H1 (cell line): ENCODE data around the gene ARHGAP27.

Experiments
- BACH1 ChIP-seq: IDR thresholded peaks from 2 replicates; pipeline ENCODE4 v1.6.1; 2012; ENCODE audit warnings: low read length, improper control_type of control experiment
- CBX8 ChIP-seq: fragments of 300-800, 300-1000 bp; sonication (generic); IDR thresholded peaks from 2 replicates; pipeline ENCODE4 v1.7.1; 2016; ENCODE audit warnings: low read depth, low read length, borderline replicate concordance
- CEBPB ChIP-seq: IDR thresholded peaks from 2 replicates; pipeline ENCODE4 v1.6.1; 2012; ENCODE audit warnings: low read depth, low read length
- EZH2 ChIP-seq: fragments of 200-600 bp; sonication (generic); IDR thresholded peaks from 2 replicates; pipeline ENCODE4 v1.7.1; 2012; ENCODE audit warnings: low read depth, mild to moderate bottlenecking, moderate library complexity, low read length, inconsistent platforms; ENCODE audit not compliant: severe bottlenecking
- KDM5A ChIP-seq: fragments of 200-600 bp; IDR thresholded peaks from 2 replicates; pipeline ENCODE4 v1.7.1; 2012; ENCODE audit warnings: mild to moderate bottlenecking, low read length, inconsistent platforms, mixed read lengths
- POLR2A ChIP-seq, 2 experiments: IDR thresholded peaks; 1 replicate in 1 of 2; 2 replicates in 1 of 2; pipeline ENCODE4 v1.6.1; 2011; ENCODE audit warnings: low read depth in 2 of 2, low read length in 2 of 2, mild to moderate bottlenecking in 2 of 2; ENCODE audit errors: control extremely low read depth in 1 of 2
- POLR2AphosphoS5 ChIP-seq: IDR thresholded peaks from 2 replicates; pipeline ENCODE4 v1.6.1; 2011; ENCODE audit warnings: low read depth, low read length
- RAD21 ChIP-seq, 2 experiments: IDR thresholded peaks in 1 of 2; conservative IDR thresholded peaks in 1 of 2; 2 replicates each; pipeline ENCODE4 v1.6.1; 2011; ENCODE audit warnings: low read depth in 2 of 2, low read length in 2 of 2, improper control_type of control experiment in 1 of 2, inconsistent platforms in 1 of 2, mild to moderate bottlenecking in 1 of 2, moderate library complexity in 1 of 2
- RBBP5 ChIP-seq: IDR thresholded peaks from 2 replicates; pipeline ENCODE4 v1.7.1; 2012; ENCODE audit warnings: low read depth, mild to moderate bottlenecking, inconsistent platforms, low read length, moderate library complexity, borderline replicate concordance
- RXRA ChIP-seq: IDR thresholded peaks from 2 replicates; pipeline ENCODE4 v1.6.1; 2011; ENCODE audit warnings: low read depth, mild to moderate bottlenecking, low read length, moderate library complexity; ENCODE audit not compliant: insufficient read depth
- SIRT6 ChIP-seq: IDR thresholded peaks from one replicate; pipeline ENCODE4 v1.7.1; 2012; ENCODE audit warnings: low read length, inconsistent platforms
- YY1 ChIP-seq: IDR thresholded peaks from 2 replicates; pipeline ENCODE4 v1.6.1; 2011; ENCODE audit warnings: low read depth, mild to moderate bottlenecking, low read length
- TF ChIP-seq, protein P1 (sequence below), 3 experiments: IDR thresholded peaks; 1 replicate in 2 of 3; 2 replicates in 1 of 3; pipeline versions ENCODE4 v1.5.1 to v1.6.1; 2011; ENCODE audit warnings: low read length in 3 of 3, mild to moderate bottlenecking in 3 of 3, inconsistent platforms in 2 of 3, low read depth in 1 of 3, moderate library complexity in 1 of 3; ENCODE audit not compliant: insufficient read depth in 1 of 3; ENCODE audit errors: control extremely low read depth in 1 of 3
- TF ChIP-seq, protein P2 (sequence below): IDR thresholded peaks from 2 replicates; pipeline ENCODE4 v1.6.1; 2011; ENCODE audit warnings: low read length, improper control_type of control experiment

DNA sequence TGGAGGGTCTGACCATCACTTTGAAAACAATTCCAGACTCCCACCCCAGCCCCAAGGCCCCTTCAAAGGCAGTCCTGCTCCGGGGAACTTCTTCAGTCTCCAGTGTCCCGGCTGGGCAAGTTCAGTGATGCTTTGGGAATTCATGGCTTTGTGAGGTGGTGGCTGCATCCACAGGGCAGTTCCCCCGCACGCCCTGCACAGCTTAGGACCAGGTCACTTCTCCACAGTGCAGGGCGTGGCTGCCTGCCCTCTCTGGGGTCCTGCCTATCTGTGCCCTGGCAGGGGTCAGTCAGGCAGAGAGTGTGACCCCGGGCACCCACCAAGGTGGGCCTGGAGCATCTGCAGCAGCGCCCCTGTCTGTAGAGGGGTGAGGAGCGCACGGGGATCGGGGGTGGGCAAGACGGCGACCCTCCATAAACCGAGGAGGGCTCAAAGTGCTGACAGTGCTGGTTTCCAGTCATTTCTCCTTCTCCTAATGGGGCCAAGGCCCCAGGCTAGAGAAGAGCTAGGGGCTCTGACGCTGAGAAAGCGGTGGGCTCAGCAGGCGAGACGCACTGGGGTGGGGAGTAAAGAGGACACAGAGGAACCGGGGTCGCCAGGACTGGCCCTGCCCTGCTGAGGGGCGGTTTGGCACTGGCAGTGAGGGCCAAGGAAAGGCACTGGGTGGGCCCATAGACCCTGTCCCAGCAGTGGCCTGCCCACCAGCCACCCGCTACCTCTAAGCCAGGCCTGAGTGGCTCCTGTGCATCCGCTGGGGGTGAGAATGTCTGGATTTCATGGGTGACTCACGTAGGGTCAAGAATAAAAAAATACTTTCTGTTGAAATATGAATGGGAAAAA, 4.2 kb upstream of the ARHGAP27 start:
- no peak for TF ChIP-seq RXRA
- TF ChIP-seq, protein P1, sequence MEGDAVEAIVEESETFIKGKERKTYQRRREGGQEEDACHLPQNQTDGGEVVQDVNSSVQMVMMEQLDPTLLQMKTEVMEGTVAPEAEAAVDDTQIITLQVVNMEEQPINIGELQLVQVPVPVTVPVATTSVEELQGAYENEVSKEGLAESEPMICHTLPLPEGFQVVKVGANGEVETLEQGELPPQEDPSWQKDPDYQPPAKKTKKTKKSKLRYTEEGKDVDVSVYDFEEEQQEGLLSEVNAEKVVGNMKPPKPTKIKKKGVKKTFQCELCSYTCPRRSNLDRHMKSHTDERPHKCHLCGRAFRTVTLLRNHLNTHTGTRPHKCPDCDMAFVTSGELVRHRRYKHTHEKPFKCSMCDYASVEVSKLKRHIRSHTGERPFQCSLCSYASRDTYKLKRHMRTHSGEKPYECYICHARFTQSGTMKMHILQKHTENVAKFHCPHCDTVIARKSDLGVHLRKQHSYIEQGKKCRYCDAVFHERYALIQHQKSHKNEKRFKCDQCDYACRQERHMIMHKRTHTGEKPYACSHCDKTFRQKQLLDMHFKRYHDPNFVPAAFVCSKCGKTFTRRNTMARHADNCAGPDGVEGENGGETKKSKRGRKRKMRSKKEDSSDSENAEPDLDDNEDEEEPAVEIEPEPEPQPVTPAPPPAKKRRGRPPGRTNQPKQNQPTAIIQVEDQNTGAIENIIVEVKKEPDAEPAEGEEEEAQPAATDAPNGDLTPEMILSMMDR (IDR thresholded peaks at IDR 0.05; ENCODE audit: control extremely low read depth in 1 of 3, insufficient read depth in 1 of 3, low read depth in 1 of 3, low read length in 3 of 3) = no peak
- no peak for TF ChIP-seq POLR2AphosphoS5
- no peak for TF ChIP-seq CEBPB
- TF ChIP-seq RBBP5 = no peak
- no peak for TF ChIP-seq POLR2A (IDR thresholded peaks at IDR 0.05; ENCODE audit: control extremely low read depth in 1 of 2, low read depth in 2 of 2, low read length in 2 of 2)
- no peak for TF ChIP-seq YY1
- TF ChIP-seq, protein P2, sequence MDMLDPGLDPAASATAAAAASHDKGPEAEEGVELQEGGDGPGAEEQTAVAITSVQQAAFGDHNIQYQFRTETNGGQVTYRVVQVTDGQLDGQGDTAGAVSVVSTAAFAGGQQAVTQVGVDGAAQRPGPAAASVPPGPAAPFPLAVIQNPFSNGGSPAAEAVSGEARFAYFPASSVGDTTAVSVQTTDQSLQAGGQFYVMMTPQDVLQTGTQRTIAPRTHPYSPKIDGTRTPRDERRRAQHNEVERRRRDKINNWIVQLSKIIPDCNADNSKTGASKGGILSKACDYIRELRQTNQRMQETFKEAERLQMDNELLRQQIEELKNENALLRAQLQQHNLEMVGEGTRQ = no peak
- TF ChIP-seq EZH2 = no peak
- TF ChIP-seq SIRT6 = no peak
- TF ChIP-seq BACH1 = no peak
- no peak for TF ChIP-seq RAD21 (IDR thresholded peaks at IDR 0.05 in 1 of 2, conservative IDR thresholded peaks at IDR 0.05 in 1 of 2; ENCODE audit: low read depth in 2 of 2, low read length in 2 of 2)
- TF ChIP-seq CBX8 = no peak
- no peak for TF ChIP-seq KDM5A
